Myocyte (in vitro differentiated cells): ENCODE data around the gene CFAP100. TPM values are rescaled to one million over a fixed set of nuclear protein-coding genes. Genes with fewer than 3 reads are reported as not detected.

Source experiments
- DNase-seq: peaks from one replicate; pipeline ENCODE4 v3.0.0-alpha.2; 2012; ENCODE audit warnings: low read depth
- total RNA-seq: library from RNA; depleted of rRNA; stranded (reverse); fragments of >200 nt; gene quantifications from 2 replicates; pipeline ENCODE4 v1.2.3, GENCODE V29; 2014

Gene CFAP100
- total RNA-seq, 1 donor from 2014 or later: not detected

- peak; percentile 30 for DNase-seq
Measured at GRCh38 chr3:126373682-126374601, 20.8 kb upstream of the CFAP100 start.

DNA sequence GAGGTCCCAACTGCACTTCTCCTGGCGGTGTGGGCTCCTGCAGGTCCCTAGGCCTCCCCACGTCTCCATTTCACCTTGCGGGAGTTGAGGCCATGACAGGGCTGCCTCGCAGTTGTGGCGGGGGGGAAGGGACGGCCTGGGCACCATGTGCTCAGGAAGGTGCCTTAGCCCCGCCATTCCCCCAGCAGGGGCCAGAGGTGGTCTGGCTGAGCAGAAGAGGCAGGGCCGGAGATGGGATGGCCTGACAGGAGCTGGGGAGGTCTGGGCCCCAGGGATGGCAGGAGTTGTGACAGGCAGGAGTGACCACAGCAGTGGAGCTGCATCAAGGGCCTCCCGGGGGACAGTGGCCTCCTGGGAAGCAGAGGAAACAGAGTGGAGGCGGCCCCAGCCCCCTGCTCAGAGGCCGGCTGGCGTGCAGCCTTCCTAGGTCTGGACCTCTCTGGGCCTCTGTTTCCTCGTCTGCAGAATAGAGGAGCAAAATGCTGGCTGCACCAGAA is 18.8 kb upstream of the CFAP100 start:
- no peak for DNase-seq

- no peak for DNase-seq
Measured at GRCh38 chr3:126376444-126376843, 18.3 kb upstream of the CFAP100 start.

DNA sequence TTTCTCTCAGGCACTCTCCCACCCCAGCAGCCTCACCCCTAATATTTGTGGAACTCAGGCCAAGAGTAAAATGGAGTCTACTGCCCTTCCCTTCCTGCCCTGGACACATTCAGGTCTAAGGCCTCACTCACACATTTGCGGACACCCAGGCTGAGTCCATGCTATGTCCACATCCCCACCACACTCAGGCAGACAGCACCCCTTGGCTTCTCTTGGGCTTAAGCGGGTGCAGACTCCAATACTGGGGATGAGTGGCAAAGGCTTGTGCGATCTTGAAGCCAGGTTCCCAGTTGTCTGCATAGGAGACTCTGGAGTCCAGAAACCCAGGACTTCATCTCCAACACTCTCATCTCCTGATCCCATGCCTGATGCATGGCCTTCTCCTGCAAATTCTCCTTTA is 17.5 kb upstream of the CFAP100 start:
- DNase-seq: no peak

DNA sequence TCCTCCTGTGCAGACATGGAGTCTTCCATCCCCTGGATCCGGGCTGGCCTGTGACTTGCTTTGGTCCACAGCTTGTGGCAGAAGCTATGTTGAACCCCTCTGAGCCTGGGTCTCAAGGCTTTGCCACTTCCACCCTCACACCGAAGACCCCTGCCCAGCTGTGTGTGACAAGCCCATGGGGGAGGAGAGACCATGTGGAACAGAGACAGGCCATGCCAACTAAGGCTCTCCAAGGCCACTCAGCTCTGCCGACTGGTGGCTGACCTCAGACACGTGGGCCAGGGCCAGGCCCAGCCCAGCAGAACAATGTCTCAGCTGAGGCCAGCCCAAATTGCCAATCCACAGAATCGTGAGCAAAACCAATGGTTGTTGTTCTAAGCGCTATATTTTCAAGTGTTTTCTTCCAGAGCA is 16.4 kb upstream of the CFAP100 start:
- DNase-seq: no peak

GRCh38 chr3:126380011-126380768 is 14.5 kb upstream of the CFAP100 start:
- DNase-seq: no peak

DNA sequence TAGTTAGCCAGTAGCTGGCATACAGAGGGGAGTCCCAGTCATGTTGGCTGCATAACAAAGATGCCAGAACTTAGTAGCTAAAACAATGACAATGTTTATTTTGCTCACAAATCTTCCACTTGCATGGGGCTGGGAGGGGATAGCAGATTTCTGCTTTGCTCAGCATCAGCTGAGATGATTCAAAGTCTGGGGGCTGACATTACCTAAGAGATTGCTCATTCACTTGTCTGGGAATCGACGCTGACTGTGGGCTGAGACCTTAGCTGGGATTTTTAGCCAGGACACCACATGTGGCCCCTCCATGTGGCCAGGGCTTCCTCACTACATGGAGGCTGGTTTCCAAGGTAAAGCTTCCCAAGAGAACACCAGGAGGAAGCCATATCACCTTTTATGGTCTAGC is 12.7 kb upstream of the CFAP100 start:
- no peak for DNase-seq

GRCh38 chr3:126389112-126389793 is 5.5 kb upstream of the CFAP100 start:
- peak; percentile 70 for DNase-seq

DNA sequence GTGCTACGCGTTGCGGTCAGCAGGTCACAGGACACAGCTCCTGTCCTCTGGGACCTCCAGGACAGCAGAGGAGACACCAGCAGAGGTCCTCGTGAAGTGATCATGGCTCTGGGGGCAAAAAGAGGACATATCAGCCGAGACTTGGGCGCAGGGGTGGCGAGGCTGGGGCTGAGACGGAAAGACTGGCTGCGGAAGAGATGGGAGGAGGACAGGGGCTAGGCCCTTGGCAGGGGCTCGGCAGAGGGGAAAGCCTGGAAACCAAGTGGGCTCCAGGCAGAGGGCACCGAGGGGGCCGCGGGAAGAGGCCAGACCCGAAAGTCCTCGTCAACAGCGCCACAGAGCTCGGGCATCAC is 4.9 kb upstream of the CFAP100 start:
- DNase-seq: no peak

- DNase-seq: no peak
Measured at GRCh38 chr3:126390201-126390600, 4.5 kb upstream of the CFAP100 start.

DNA sequence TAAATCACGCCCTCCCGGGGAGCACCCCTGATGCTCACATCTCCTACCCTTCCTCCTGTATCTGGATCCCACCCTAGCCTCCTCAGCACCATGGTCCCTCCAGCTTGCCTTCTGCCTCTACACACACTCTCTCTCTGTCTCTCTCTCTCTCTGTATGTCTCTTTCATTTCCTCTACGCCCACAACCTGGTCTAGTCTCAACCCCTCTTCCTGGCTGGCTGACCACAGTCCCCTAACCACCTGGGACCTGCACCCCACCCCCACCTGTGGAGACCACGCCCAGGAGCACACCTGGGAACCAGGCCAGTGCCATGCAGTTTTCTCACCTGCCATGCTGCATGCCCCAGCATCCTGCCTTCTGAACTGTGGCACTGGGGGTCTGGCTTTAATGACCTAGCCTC is 4.0 kb upstream of the CFAP100 start:
- no peak for DNase-seq

GRCh38 chr3:126391631-126392030 is 3.1 kb upstream of the CFAP100 start:
- no peak for DNase-seq

- DNase-seq: no peak
Measured at GRCh38 chr3:126392246-126392645, 2.5 kb upstream of the CFAP100 start.

DNA sequence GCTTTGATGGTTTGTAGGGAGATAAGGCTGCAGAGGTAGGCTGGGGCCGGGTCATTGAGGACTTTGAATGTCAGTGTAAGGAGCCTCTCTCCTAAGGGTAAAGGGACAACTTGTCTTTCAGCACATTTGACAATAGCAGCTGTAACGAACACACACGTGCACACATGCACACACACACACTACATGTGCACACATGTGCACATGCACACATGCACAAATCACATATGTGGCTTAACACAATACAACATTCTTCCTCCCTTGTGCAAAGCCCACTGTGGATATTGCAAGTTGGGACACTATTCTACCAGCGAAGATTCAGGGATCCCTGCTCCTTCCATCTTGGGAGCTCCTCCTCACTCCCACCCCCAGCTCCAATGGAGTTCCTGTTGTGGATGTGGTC is 1.1 kb upstream of the CFAP100 start:
- DNase-seq: no peak

DNA sequence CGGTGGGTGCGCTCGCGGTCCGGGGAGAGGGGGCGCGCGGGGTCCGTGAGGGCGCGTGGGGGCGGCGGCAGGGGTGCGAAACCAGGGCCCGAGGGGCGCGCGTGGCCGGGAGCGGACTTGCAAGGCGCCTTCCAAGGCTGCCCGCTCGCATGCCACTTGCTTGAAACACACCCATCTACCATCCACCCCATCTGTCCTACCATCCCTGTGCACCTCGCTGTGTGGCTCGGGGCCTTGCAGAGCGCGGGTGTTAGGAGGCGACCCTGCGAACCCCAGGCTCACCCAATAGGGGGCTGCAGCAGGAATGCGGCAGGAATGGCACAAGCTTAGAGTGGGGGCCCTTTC is 240 bp downstream of the CFAP100 start:
- no peak for DNase-seq

- no peak for DNase-seq
Measured at GRCh38 chr3:126395846-126396513, 1.3 kb downstream of the CFAP100 start.

GRCh38 chr3:126396536-126396935 is 1.8 kb downstream of the CFAP100 start:
- DNase-seq: no peak

- DNase-seq: no peak
Measured at GRCh38 chr3:126397610-126398422, 3.1 kb downstream of the CFAP100 start.

- no peak for DNase-seq
Measured at GRCh38 chr3:126398423-126399350, 4.0 kb downstream of the CFAP100 start.
